HG03571 (cell line): Measurements from ENCODE around the gene DMBT1.

Experiments
- ATAC-seq: cut with Tn5 transposase; IDR thresholded peaks from one replicate; pipeline ENCODE4 v1.9.1; 2021; ENCODE audit not compliant: unreplicated experiment

The DMBT1 gene

GRCh38 chr10:122560279-122560804, at the start of gene DMBT1:
TSS of gene DMBT1 (plus strand) at chr10:122560754. CDS start at chr10:122560771, 17 bp downstream.
- no peak for ATAC-seq

- no peak for ATAC-seq
Measured at GRCh38 chr10:122513053-122513452, 47.5 kb upstream of the DMBT1 start.

- ATAC-seq = no peak
Measured at GRCh38 chr10:122514045-122514840, 46.3 kb upstream of the DMBT1 start.

GRCh38 chr10:122515022-122515424, 45.5 kb upstream of the DMBT1 start:
- no peak for ATAC-seq

- no peak for ATAC-seq
Measured at GRCh38 chr10:122515588-122516231, 44.8 kb upstream of the DMBT1 start.

- ATAC-seq = no peak
Measured at GRCh38 chr10:122516734-122517133, 43.8 kb upstream of the DMBT1 start.

GRCh38 chr10:122519144-122519543, 41.4 kb upstream of the DMBT1 start:
- ATAC-seq = no peak

GRCh38 chr10:122519873-122520272, 40.7 kb upstream of the DMBT1 start:
- ATAC-seq = no peak

GRCh38 chr10:122521011-122521410, 39.5 kb upstream of the DMBT1 start:
- ATAC-seq = no peak

GRCh38 chr10:122524811-122525210, 35.7 kb upstream of the DMBT1 start:
- no peak for ATAC-seq

GRCh38 chr10:122525788-122526187, 34.8 kb upstream of the DMBT1 start:
- ATAC-seq = no peak

- ATAC-seq = no peak
Measured at GRCh38 chr10:122526892-122527291, 33.7 kb upstream of the DMBT1 start.

GRCh38 chr10:122530177-122530576, 30.4 kb upstream of the DMBT1 start:
- no peak for ATAC-seq

- ATAC-seq = no peak
Measured at GRCh38 chr10:122531261-122531660, 29.3 kb upstream of the DMBT1 start.

- no peak for ATAC-seq
Measured at GRCh38 chr10:122531939-122532338, 28.6 kb upstream of the DMBT1 start.

- no peak for ATAC-seq
Measured at GRCh38 chr10:122532601-122533296, 27.8 kb upstream of the DMBT1 start.

- no peak for ATAC-seq
Measured at GRCh38 chr10:122537545-122537944, 23.0 kb upstream of the DMBT1 start.

GRCh38 chr10:122541541-122542002, 19.0 kb upstream of the DMBT1 start:
- ATAC-seq = no peak

GRCh38 chr10:122543676-122544445, 16.7 kb upstream of the DMBT1 start:
- no peak for ATAC-seq

- ATAC-seq = no peak
Measured at GRCh38 chr10:122544493-122544892, 16.1 kb upstream of the DMBT1 start.

- no peak for ATAC-seq
Measured at GRCh38 chr10:122546242-122546641, 14.3 kb upstream of the DMBT1 start.
